H9 (cell line): Measurements from ENCODE around the gene KRTAP12-3. TPM values are rescaled to one million over a fixed set of nuclear protein-coding genes. Genes with fewer than 3 reads are reported as not detected.

Experiments
- DNase-seq: peaks from one replicate; pipeline ENCODE4 v3.0.0-alpha.2; 2017
- H2AFZ ChIP-seq: one replicate; pipeline ENCODE4 v1.6.1; 2013; ENCODE audit warnings: mild to moderate bottlenecking, low read length, control low read depth, moderate library complexity
- H2AK5ac ChIP-seq: 2 replicates; pipeline ENCODE4 v1.6.1; 2013; ENCODE audit warnings: low read length, control low read depth, mixed read lengths; ENCODE audit not compliant: insufficient read length
- H2BK120ac ChIP-seq: one replicate; pipeline ENCODE4 v1.6.1; 2013; ENCODE audit warnings: low read depth, mild to moderate bottlenecking, low read length, control low read depth, inconsistent platforms; ENCODE audit not compliant: poor library complexity, severe bottlenecking
- H2BK12ac ChIP-seq: 2 replicates; pipeline ENCODE4 v1.6.1; 2013; ENCODE audit warnings: low read length, control low read depth, mixed read lengths, low read depth; ENCODE audit not compliant: insufficient read length
- H2BK15ac ChIP-seq: 2 replicates; pipeline ENCODE4 v1.6.1; 2013; ENCODE audit warnings: low read depth, low read length, control low read depth
- H2BK20ac ChIP-seq: one replicate; pipeline ENCODE4 v1.6.1; 2013; ENCODE audit warnings: low read depth, mild to moderate bottlenecking, low read length, control low read depth, inconsistent platforms; ENCODE audit not compliant: poor library complexity, severe bottlenecking
- H2BK5ac ChIP-seq: 2 replicates; pipeline ENCODE4 v1.6.1; 2013; ENCODE audit warnings: low read length, control low read depth, mixed read lengths; ENCODE audit not compliant: insufficient read length
- H3K14ac ChIP-seq: 2 replicates; pipeline ENCODE4 v1.6.1; 2013; ENCODE audit warnings: low read length, control low read depth; ENCODE audit not compliant: insufficient read depth
- H3K18ac ChIP-seq: 2 replicates; pipeline ENCODE4 v1.6.1; 2013; ENCODE audit warnings: low read depth, mild to moderate bottlenecking, mixed read lengths, low read length, control low read depth; ENCODE audit not compliant: insufficient read length
- H3K23ac ChIP-seq: 2 replicates; pipeline ENCODE4 v1.6.1; 2013; ENCODE audit warnings: low read length, control low read depth, mixed read lengths, low read depth; ENCODE audit not compliant: insufficient read length
- H3K23me2 ChIP-seq: 2 replicates; pipeline ENCODE4 v1.6.1; 2013; ENCODE audit warnings: low read depth, mild to moderate bottlenecking, mixed read lengths, low read length, control low read depth; ENCODE audit not compliant: insufficient read length, poor library complexity, severe bottlenecking
- H3K27ac ChIP-seq: 2 replicates; pipeline ENCODE4 v1.5.1; 2013; ENCODE audit warnings: low read length, control low read depth, mixed read lengths, low read depth; ENCODE audit not compliant: insufficient read length
- H3K27me3 ChIP-seq: 2 replicates; pipeline ENCODE4 v1.6.1; 2013; ENCODE audit warnings: low read length, control low read depth, inconsistent platforms; ENCODE audit not compliant: insufficient read depth
- H3K4ac ChIP-seq: 2 replicates; pipeline ENCODE4 v1.6.1; 2013; ENCODE audit warnings: low read depth, mild to moderate bottlenecking, control low read depth, inconsistent platforms, low read length, moderate library complexity
- H3K4me1 ChIP-seq: 2 replicates; pipeline ENCODE4 v1.6.1; 2013; ENCODE audit warnings: low read length, control low read depth, inconsistent platforms; ENCODE audit not compliant: insufficient read depth
- H3K4me2 ChIP-seq: 2 replicates; pipeline ENCODE4 v1.6.1; 2013; ENCODE audit warnings: low read length, control low read depth, mixed read lengths; ENCODE audit not compliant: insufficient read length, insufficient read depth
- H3K56ac ChIP-seq: 2 replicates; pipeline ENCODE4 v1.6.1; 2013; ENCODE audit warnings: low read depth, mild to moderate bottlenecking, mixed read lengths, low read length, control low read depth; ENCODE audit not compliant: insufficient read length
- H3K79me1 ChIP-seq: 2 replicates; pipeline ENCODE4 v1.6.1; 2013; ENCODE audit warnings: low read depth, mild to moderate bottlenecking, moderate library complexity, low read length, control low read depth, inconsistent platforms; ENCODE audit not compliant: insufficient read depth, poor library complexity, severe bottlenecking
- H3K79me2 ChIP-seq: 2 replicates; pipeline ENCODE4 v1.6.1; 2013; ENCODE audit warnings: low read length, control low read depth, inconsistent platforms; ENCODE audit not compliant: insufficient read depth
- H3K9ac ChIP-seq: 2 replicates; pipeline ENCODE4 v1.6.1; 2013; ENCODE audit warnings: low read length, control low read depth, mixed read lengths; ENCODE audit not compliant: insufficient read length; ENCODE audit errors: extremely low read depth
- H3K9me3 ChIP-seq: one replicate; pipeline ENCODE4 v1.6.1; 2013; ENCODE audit warnings: low read depth, low read length, inconsistent platforms; ENCODE audit not compliant: control insufficient read depth
- H3T11ph ChIP-seq: one replicate; pipeline ENCODE4 v1.6.1; 2013; ENCODE audit warnings: mild to moderate bottlenecking, low read length, control low read depth, inconsistent platforms
- H4K20me1 ChIP-seq: one replicate; pipeline ENCODE4 v1.6.1; 2013; ENCODE audit not compliant: control insufficient read depth, insufficient read length, insufficient read depth
- H4K5ac ChIP-seq: 2 replicates; pipeline ENCODE4 v1.6.1; 2013; ENCODE audit warnings: low read depth, mild to moderate bottlenecking, mixed read lengths, low read length, control low read depth; ENCODE audit not compliant: insufficient read length
- H4K8ac ChIP-seq: replicated peaks from 2 replicates; pipeline ENCODE4 v1.6.1; 2013; ENCODE audit warnings: low read length, control low read depth, mixed read lengths, low read depth; ENCODE audit not compliant: insufficient read length
- H4K91ac ChIP-seq: 2 replicates; pipeline ENCODE4 v1.6.1; 2013; ENCODE audit warnings: low read depth, mild to moderate bottlenecking, moderate library complexity, mixed read lengths, low read length, control low read depth; ENCODE audit not compliant: insufficient read length
- H3K27ac Mint-ChIP-seq, 3 experiments: 2 replicates in 2 of 3; 3 replicates in 1 of 3; pipeline ENCODE4 v1.8.0; 2020 to 2021; ENCODE audit warnings: mixed read lengths in 3 of 3, mild to moderate bottlenecking in 1 of 3, moderate library complexity in 1 of 3
- H3K27me3 Mint-ChIP-seq: 2 replicates; pipeline ENCODE4 v1.8.0; 2021; ENCODE audit warnings: low read depth, mild to moderate bottlenecking, moderate library complexity, mixed read lengths
- H3K36me3 Mint-ChIP-seq, 3 experiments: 2 replicates in 2 of 3; 3 replicates in 1 of 3; pipeline ENCODE4 v1.8.0; 2020 to 2021; ENCODE audit warnings: low read depth in 3 of 3, mixed read lengths in 3 of 3; ENCODE audit not compliant: insufficient read depth in 1 of 3
- H3K4me1 Mint-ChIP-seq, 2 experiments: 2 replicates each; pipeline ENCODE4 v1.8.0; 2020; ENCODE audit warnings: mixed read lengths in 2 of 2
- H3K4me3 Mint-ChIP-seq, 2 experiments: 2 replicates in 1 of 2; 3 replicates in 1 of 2; pipeline ENCODE4 v1.8.0; 2020 to 2021; ENCODE audit warnings: mild to moderate bottlenecking in 2 of 2, mixed read lengths in 2 of 2, moderate library complexity in 1 of 2
- H3K9me3 Mint-ChIP-seq, 2 experiments: 2 replicates in 1 of 2; 3 replicates in 1 of 2; pipeline ENCODE4 v1.8.0; 2020; ENCODE audit warnings: mild to moderate bottlenecking in 2 of 2, mixed read lengths in 2 of 2, moderate library complexity in 1 of 2
- CTCF ChIP-seq: fragments of 200-600 bp; sonication (generic); conservative IDR thresholded peaks from 3 replicates; pipeline ENCODE4 v1.8.0; 2021; ENCODE audit warnings: antibody characterized with exemption, mild to moderate bottlenecking
- WGBS: extraction: QIAGEN DNeasy Blood & Tissue Kit; methylation state at CpG from one replicate; pipeline ENCODE4 v1.1.7; 2013; ENCODE audit warnings: missing lambda C conversion rate, low lambda C conversion rate, mixed read lengths; ENCODE audit not compliant: insufficient read length; ENCODE audit errors: extremely low coverage; 5-methylcytosine and 5-hydroxymethylcytosine counted together
- total RNA-seq: library from RNA; stranded (reverse); gene quantifications from 2 replicates; pipeline ENCODE4 v1.2.1, GENCODE V29; 2021

KRTAP12-3 gene
- total RNA-seq, 1 experiment from 2014 or later, result not detected

- Histone ChIP-seq H3K27ac (no peak overlapping the region), H3K4ac (no peak overlapping the region), H3K79me1 (no peaks in the 10 kb centered on the region), H4K20me1 (no peaks in the 10 kb centered on the region), H2AK5ac (no peak overlapping the region), H4K8ac (no peak overlapping the region), H3K9me3 (no peaks in the 10 kb centered on the region), H2BK5ac (no peak overlapping the region), H2BK20ac (no peak overlapping the region), H4K91ac (no peak overlapping the region), H3K23ac (no peak overlapping the region), H3K56ac (no peak overlapping the region), H3K23me2 (peaks cover 2% of the 10 kb centered on the region), H3K79me2 (no peaks in the 10 kb centered on the region), H3K4me1 (no peaks in the 10 kb centered on the region), H3K4me2 (no peak overlapping the region), H2BK120ac (no peak overlapping the region), H2BK15ac (no peak overlapping the region), H3K27me3 (no peaks in the 10 kb centered on the region), H4K5ac (no peak overlapping the region), H2BK12ac (no peak overlapping the region), H2AFZ (no peak overlapping the region), H3K18ac (no peak overlapping the region), H3T11ph (no peak overlapping the region), H3K9ac (no peak overlapping the region), H3K14ac (peak overlapping the region; percentile 10; the same call in 1 of the 2 replicates)
- TF ChIP-seq CTCF, result no peak
- peaks cover 11 to 24% (median 19%) of the 10 kb centered on the region in 3 experiments for H3K36me3 Mint-ChIP-seq
- H3K9me3 Mint-ChIP-seq, result peaks cover 22 to 28% of the 10 kb centered on the region in 2 experiments
- no peak overlapping the region for H3K27ac Mint-ChIP-seq
- DNase-seq, result no peak
- H3K4me1 Mint-ChIP-seq, result peaks cover 14 to 16% of the 10 kb centered on the region in 2 experiments
- H3K4me3 Mint-ChIP-seq, result no peak overlapping the region
- peaks cover 13% of the 10 kb centered on the region for H3K27me3 Mint-ChIP-seq
- no CpG with 5 or more reads among the region's 33 CpGs for WGBS
Measured at GRCh38 chr21:44648557-44649311, 9.0 kb upstream of the KRTAP12-3 start.
